GM18507 (cell line): ENCODE data around the gene LPP.

Experiments
- DNase-seq: peaks from one replicate; pipeline ENCODE4 v3.0.0; 2011; ENCODE audit warnings: low read depth; ENCODE audit not compliant: insufficient read length; ENCODE audit errors: extremely low spot score
- FAIRE-seq: peaks from 2 replicates; lab custom pipeline; 2011; peaks lifted over from hg19 to GRCh38; lab: Jason Lieb, UNC

LPP gene

DNA sequence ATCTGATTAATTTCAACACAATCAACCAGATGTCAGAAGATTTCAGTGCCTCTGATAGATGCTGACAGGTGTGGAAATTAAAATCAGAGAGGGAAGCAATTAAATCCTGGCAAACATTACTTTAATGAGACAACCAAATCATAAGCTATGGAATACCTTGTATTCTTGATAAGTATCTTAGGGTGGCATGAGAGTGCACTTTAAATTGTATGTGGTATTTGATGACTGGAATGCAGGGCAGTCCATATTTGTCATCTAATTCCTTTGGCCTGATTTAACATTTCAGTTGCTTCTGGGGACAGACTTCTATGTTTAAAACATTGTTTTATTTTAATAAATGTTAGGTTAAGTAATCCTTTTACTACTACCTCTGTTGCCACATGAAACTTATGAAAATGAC lies 184.1 kb downstream of the LPP start:
- DNase-seq, result no peak
- FAIRE-seq, result no peak

GRCh38 chr3:188339410-188340295 lies 185.7 kb downstream of the LPP start:
- FAIRE-seq, result peak; percentile 29
- DNase-seq, result no peak

- no peak for DNase-seq
- FAIRE-seq, result no peak
These were observed 187.5 kb downstream of the LPP start for GRCh38 chr3:188341501-188341900.

- no peak for FAIRE-seq
These were observed 189.2 kb downstream of the LPP start for GRCh38 chr3:188342991-188343732.

GRCh38 chr3:188343894-188344293 lies 189.9 kb downstream of the LPP start:
- FAIRE-seq, result no peak
- DNase-seq, result no peak

More at GRCh38 chr3:188342991-188343732, 189.2 kb downstream of the LPP start:
- peak; percentile 7 for DNase-seq

GRCh38 chr3:188345223-188345622 lies 191.3 kb downstream of the LPP start:
- no peak for DNase-seq
- no peak for FAIRE-seq

- DNase-seq (no peak), FAIRE-seq (no peak)
These were observed 194.7 kb downstream of the LPP start for GRCh38 chr3:188348435-188349244.

DNA sequence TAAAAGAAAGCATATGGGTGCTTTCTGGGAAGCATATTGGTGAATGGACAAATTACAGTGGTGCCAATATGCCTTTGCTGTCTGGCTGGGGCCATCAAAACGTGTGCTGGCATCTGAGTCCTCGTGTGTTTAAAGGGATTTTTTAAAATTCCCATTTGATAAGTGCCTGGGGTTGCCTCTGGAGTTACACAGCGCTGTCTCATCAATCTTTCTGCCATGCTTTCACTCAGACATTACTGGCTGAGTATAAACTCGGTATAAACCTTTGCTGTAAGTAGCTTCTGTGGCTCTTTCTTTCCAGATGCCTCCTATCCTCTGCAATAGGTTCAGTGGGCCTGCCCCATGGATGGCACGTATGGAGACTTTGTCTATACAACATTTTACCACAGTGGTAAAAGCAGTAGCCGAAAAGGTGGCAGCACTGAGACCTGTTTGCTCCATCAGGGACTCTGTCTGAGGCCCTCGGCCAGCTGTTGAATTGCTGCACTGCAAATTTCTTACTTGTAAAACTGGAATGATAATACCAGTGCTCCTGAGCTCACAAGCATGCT lies 195.5 kb downstream of the LPP start:
- FAIRE-seq, result no peak
- no peak for DNase-seq

GRCh38 chr3:188349933-188350332 lies 196.0 kb downstream of the LPP start:
- no peak for FAIRE-seq
- DNase-seq, result no peak

DNA sequence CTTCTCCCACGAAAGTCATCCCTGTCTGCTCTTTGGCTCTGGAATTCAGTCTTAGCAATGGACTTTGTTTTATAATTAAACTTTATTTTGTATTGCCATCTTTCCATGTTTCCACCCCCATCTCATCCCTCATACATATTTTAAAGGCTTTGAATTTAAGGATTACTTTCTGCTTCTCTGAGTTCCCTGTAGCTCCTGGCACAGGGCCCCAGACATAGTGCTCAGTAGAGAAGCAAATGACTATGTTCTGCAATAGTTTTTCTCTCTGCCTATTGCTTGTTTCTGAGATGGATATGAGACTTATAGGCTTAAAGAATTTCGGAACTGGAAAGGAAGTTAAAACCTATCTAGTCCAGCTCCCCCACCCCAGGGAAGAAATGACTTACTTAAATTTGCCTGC lies 197.0 kb downstream of the LPP start:
- FAIRE-seq, result no peak
- no peak for DNase-seq

- no peak for FAIRE-seq
These were observed 197.7 kb downstream of the LPP start for GRCh38 chr3:188351648-188352047.

DNA sequence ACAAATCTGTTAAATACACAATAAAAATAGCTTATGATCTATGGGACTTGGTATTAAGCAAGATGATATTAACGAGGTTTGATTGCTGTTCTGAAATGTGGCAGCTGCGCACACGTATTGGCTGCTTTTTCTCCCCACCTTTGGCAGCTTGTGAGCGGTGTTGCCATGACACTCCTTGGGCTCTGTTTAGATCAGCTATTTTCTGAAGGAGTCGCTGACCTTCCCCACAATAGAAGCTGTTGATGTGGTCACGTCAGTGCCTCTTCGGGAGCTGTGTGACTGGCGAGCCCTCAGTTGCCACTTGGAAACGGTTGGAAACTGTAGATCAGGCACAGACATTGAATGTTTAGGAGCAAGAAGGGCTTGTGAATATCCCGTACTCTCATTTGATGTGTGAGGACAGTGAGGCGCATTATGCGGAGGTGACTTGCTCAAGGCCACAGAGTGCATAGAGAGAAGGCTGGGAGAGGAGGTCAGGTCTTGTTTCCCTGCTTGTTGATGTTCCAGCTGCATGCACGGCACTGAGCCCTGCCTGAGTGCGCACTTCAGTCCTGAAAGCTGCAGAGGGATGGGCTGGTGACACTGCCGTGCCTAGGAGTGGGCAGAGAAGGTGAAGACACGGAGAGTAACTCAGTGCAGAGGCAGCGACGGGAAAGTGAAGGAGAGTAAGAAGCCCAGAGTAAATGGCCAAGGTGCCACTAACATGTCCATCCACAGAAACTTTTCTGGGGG lies 198.4 kb downstream of the LPP start:
- FAIRE-seq, result no peak
- DNase-seq, result no peak

More at GRCh38 chr3:188351648-188352047, 197.7 kb downstream of the LPP start:
- DNase-seq, result no peak

DNA sequence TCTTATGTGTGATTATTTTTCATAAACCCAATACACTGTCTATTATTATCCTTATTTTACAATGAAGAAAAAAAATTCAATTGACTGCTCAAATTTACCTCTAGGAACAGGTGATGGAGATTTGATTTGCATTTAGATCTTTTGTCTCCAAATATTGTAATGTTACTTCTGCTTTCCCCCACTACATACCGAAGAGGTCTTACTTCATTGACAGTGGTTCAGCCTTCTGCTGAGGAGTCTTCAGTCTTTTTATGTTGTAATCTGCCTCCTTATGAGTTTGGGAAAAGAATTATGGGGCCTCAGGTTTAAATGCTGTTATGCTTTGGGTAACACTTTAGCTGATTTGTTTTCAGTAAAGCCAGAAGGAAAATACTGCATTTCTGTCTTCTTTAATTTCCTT lies 199.5 kb downstream of the LPP start:
- DNase-seq (no peak), FAIRE-seq (no peak)

- DNase-seq (no peak), FAIRE-seq (no peak)
These were observed 205.0 kb downstream of the LPP start for GRCh38 chr3:188358787-188359493.

GRCh38 chr3:188360364-188360881 lies 206.5 kb downstream of the LPP start:
- DNase-seq (no peak), FAIRE-seq (no peak)

DNA sequence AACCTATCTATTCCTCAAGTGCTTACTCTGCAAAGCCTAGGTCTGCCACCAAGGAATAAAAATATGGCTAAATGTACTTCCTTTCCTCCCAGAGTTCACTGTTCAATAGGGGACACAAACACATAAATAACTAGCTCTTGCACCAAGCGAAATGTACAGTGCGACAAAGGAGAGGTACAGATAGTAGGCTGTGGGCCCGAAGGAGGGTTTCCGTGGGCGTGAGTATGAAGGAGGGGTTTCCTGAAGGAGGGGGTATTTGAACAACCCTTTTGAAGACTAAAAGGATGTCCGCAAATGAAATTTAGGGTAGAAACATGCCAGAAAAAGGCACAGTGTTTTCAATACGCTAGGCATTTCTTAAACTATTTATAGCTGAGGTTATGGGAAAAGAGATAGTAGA lies 207.9 kb downstream of the LPP start:
- DNase-seq (no peak), FAIRE-seq (no peak)

- no peak for FAIRE-seq
- DNase-seq, result no peak
These were observed 208.5 kb downstream of the LPP start for GRCh38 chr3:188362405-188362831.

DNA sequence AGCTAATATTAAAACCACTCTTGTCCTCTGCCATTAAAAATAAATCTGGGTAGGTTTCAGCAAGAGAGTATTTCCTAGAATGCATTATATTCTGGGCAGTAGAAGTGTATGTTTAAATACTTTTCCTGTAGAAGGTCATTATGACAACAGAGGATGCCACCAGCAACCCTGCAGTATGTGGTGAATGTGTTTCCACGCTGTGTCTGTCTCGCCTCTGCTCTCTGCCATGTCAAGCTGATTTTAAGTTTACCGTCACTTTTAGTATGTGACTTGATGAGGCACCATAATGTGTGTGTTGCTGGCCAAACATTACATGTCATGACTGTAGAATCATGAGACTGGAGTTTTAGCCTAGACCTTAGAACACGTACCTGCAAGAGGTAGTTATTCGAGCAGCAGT lies 211.2 kb downstream of the LPP start:
- no peak for FAIRE-seq
- no peak for DNase-seq
